ENCODE results near the gene MLN.

The MLN gene

DNA sequence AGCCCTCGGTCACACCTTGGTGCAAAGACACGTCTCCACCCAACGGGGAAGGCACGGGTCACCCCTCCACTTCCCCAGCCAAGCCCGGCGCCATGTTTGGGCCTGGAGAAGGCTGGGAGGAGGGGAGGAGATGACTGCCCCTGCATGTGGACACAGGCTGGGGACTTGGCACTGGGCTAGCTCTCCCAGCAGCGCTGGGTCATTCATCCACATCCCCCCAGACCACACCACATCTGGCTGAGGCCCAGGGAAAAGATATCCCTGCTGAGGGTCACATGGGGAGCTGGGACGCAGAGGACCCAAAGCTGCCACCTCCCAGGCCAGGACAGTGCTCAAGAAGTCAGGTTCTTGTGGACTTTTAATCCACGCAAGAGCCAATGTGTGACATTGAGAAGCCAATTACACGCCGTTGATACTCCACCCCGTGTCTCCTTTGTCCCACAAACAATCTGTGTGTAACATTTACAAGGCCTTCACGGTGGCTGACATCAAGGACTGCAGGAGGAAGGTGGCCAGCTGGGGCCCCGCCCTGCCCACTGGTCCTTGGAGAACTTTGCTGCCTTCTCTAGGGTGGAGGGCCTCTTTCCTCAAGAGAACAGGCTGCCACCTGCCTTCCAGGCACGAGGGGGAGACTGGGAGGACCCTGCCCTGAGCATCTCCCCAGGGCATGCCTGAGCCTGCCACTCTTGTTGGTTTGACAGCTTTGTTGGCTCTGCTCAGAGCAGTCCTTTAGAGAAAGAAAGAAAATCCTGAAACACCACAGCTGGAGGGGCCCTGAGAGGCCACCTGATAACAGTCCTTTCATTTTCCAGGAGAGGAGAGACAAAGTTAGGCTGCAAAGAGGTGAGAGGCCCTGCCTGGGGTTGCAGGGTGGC, 51.8 kb downstream of the MLN start:
- DNase-seq, result no peak

GRCh38 chr6:33750244-33750991, 53.4 kb downstream of the MLN start:
- DNase-seq, result no peak

DNA sequence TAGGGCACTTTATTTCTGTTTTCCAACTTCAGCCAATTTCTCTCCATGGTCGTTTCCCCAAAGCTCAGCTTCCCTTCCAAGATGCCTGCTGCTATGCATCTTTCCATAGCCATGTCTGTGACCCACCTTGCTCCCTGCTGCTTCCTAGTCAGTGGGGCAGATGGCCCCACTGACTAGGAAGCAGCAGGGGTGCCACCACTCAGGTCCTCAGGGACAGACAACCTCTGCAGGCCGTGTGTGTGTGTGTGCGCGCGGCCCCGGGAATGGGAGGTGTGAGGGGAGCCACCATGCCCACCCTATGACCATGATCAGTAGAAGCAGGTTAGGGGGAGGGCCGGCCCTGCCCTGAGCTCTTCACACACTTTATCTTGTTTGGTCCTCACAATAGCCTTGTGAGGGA, 54.4 kb downstream of the MLN start:
- DNase-seq, result no peak

DNA sequence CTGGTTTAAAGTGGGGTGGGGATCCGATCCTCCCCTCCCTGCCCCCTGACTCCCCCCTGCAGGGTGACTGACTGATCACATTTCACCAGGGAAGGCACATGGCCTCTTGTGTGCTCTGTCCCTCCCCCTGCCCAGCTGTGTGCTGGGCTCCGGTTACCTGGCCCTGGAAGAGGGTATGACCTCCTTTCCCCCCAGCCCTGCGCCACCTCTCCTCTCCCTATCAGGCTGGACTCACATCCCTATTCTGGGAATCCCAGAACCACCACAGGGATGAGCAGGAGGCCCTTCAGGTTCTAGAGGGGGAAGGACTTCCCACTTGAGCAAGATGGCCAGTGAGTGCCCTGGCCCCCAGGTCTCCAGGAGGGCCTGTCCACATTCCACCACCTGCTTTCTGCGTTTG, 55.0 kb downstream of the MLN start:
- no peak for DNase-seq

GRCh38 chr6:33747823-33748222, 56.0 kb downstream of the MLN start:
- DNase-seq, result no peak

DNA sequence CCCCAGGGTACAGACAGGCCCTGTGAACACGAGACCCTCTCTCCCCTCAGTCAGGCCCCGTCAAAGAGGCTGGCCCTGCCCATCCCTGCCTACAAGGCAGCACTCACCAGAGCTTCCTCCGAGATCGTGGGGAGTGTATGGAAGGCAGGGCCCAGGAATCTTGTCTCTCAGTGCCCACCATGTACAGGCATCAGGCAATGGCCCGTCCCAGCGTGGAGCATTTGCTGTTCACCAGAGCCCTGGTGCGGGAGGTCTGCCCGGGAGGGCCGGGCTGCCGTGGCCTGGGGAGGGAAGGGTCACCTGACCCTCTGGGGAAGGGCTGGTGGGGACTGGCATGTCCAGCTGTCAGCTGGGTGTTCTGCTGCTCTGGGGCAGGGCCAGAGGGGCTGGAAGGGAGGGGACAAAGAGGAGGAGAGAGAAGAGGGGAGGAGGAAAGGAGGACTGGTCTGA, 57.1 kb downstream of the MLN start, which contains the start of gene IP6K3:
TSS of gene IP6K3 (minus strand) at position 255 of the 450 bp plus-strand sequence. CDS start 11,429 bp downstream, outside the sequence.
- DNase-seq, result no peak

DNA sequence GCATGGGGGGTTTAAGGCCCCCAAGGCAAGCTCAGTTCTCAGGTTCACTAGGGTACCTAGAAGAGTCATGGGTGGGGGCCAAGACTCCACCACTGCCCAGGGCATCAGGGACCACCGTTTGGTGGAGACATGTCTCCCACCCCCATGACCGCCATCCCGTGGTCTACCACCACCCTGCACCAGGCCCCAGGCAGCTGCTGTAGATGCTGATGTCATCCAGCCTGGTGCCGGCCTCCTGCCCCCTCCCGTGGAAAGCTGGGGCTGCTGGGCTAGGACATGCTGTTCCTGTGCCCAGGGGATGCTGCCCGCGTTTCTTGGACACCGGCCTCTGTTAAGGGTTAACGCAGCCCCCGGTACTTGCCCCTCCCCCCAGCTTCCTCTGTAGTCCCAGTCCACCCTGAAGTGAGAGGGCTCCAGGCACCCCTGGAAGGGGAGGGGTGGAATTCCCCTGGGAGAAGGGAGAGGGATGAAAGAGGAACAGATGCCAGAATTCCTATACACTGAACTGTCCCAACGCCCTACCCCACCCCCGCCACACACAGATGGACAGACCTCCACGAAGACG, 57.7 kb downstream of the MLN start:
- no peak for DNase-seq

GRCh38 chr6:33745548-33745947, 58.3 kb downstream of the MLN start:
- no peak for DNase-seq

- peak; percentile 50 for DNase-seq
These were observed 58.8 kb downstream of the MLN start for GRCh38 chr6:33744895-33745546.

Measured in NCI-H2107 (cell line).